ENCODE data around the gene GMPR. TPM values are rescaled to one million over a fixed set of nuclear protein-coding genes. Genes with fewer than 3 reads are reported as not detected.

The GMPR gene
- total RNA-seq, 3 donors from 2014 or later, result 2.0 to 9.2 (median 3.9) TPM

GRCh38 chr6:16324184-16324583 is 85.8 kb downstream of the GMPR start:
- Histone ChIP-seq H3K9me3 (no peaks in the 10 kb centered on the region), H3K36me3 (ENCODE audit: low read depth) (no peaks in the 10 kb centered on the region), H3K4me3 (no peak overlapping the region), H3K4me1 (ENCODE audit: low read depth) (peaks cover 11% of the 10 kb centered on the region)
- TF ChIP-seq CTCF (IDR thresholded peaks at IDR 0.05), result no peak
- intact Hi-C loops (cut with DNase I, micrococcal nuclease), result no loop called here
- DNase-seq (no peak), ATAC-seq (no peak)

- Histone ChIP-seq H3K36me3 (ENCODE audit: low read depth) (no peaks in the 10 kb centered on the region), H3K4me3 (no peak overlapping the region), H3K9me3 (no peaks in the 10 kb centered on the region), H3K4me1 (ENCODE audit: low read depth) (peaks cover 11% of the 10 kb centered on the region)
- no peak for DNase-seq
- intact Hi-C loops (cut with DNase I, micrococcal nuclease), result no loop called here
- no peak for TF ChIP-seq CTCF (IDR thresholded peaks at IDR 0.05)
- no peak for ATAC-seq
These were observed 86.3 kb downstream of the GMPR start for GRCh38 chr6:16324606-16325225.

GRCh38 chr6:16326531-16326930 is 88.1 kb downstream of the GMPR start:
- intact Hi-C loops (cut with DNase I, micrococcal nuclease), result no loop called here
- Histone ChIP-seq H3K4me1 (ENCODE audit: low read depth) (peaks cover 6% of the 10 kb centered on the region), H3K36me3 (ENCODE audit: low read depth) (no peaks in the 10 kb centered on the region)

GRCh38 chr6:16326971-16327776 is 88.8 kb downstream of the GMPR start:
- ATAC-seq (no peak), DNase-seq (no peak)
- no peaks in the 10 kb centered on the region for H3K36me3 ChIP-seq (ENCODE audit: low read depth)
- intact Hi-C loops (cut with DNase I, micrococcal nuclease), result no loop called here
- H3K4me1 ChIP-seq (ENCODE audit: low read depth), result peaks cover 9% of the 10 kb centered on the region
- no peak for TF ChIP-seq CTCF (IDR thresholded peaks at IDR 0.05)
- H3K4me3 ChIP-seq, result no peak overlapping the region
- H3K9me3 ChIP-seq, result no peaks in the 10 kb centered on the region

More at GRCh38 chr6:16326531-16326930, 88.1 kb downstream of the GMPR start:
- Histone ChIP-seq H3K9me3 (no peaks in the 10 kb centered on the region), H3K4me3 (no peak overlapping the region)
- no peak for ATAC-seq
- no peak for DNase-seq
- no peak for TF ChIP-seq CTCF (IDR thresholded peaks at IDR 0.05)

GRCh38 chr6:16327777-16328325 is 89.5 kb downstream of the GMPR start:
- Histone ChIP-seq H3K9me3 (no peaks in the 10 kb centered on the region), H3K36me3 (ENCODE audit: low read depth) (no peaks in the 10 kb centered on the region), H3K4me3 (no peak overlapping the region), H3K4me1 (ENCODE audit: low read depth) (peaks cover 6% of the 10 kb centered on the region)
- DNase-seq, result no peak
- intact Hi-C loops (cut with DNase I, micrococcal nuclease), result no loop called here
- no peak for TF ChIP-seq CTCF (IDR thresholded peaks at IDR 0.05)
- no peak for ATAC-seq
